Stimulated activated naive CD8-positive, alpha-beta T cell treated with anti-CD3 and anti-CD28 coated beads, Interleukin-15, Interleukin-2, amounts not matched to agents 100 ng/mL and 50 ng/mL, for 24 hours (primary cell): ENCODE data around the gene C1QTNF9.
"Not testable (repeated sequence)": the region's sequence is repeated elsewhere in the genome, so short reads cannot be mapped to it uniquely, and the experiment has no call there.

Source experiments
- H3K27ac Mint-ChIP-seq: one replicate; pipeline ENCODE4 v1.8.0; 2021; ENCODE audit warnings: mild to moderate bottlenecking, mixed read lengths
- H3K27me3 Mint-ChIP-seq: one replicate; pipeline ENCODE4 v1.8.0; 2021; ENCODE audit warnings: mixed read lengths
- H3K36me3 Mint-ChIP-seq: one replicate; pipeline ENCODE4 v1.8.0; 2021; ENCODE audit warnings: low read depth, mixed read lengths
- H3K4me1 Mint-ChIP-seq: one replicate; pipeline ENCODE4 v1.8.0; 2021; ENCODE audit warnings: low read depth, mixed read lengths
- H3K4me3 Mint-ChIP-seq: one replicate; pipeline ENCODE4 v1.8.0; 2021; ENCODE audit warnings: mild to moderate bottlenecking, mixed read lengths
- H3K9me3 Mint-ChIP-seq: one replicate; pipeline ENCODE4 v1.8.0; 2021; ENCODE audit warnings: mixed read lengths

C1QTNF9 gene

GRCh38 chr13:24323036-24323738, 13.8 kb downstream of the C1QTNF9 start:
- Mint-ChIP-seq H3K4me1 (no peaks in the 10 kb centered on the region), H3K9me3 (no peaks in the 10 kb centered on the region), H3K27ac (no peak overlapping the region), H3K27me3 (peaks cover 22% of the 10 kb centered on the region), H3K36me3 (no peaks in the 10 kb centered on the region), H3K4me3 (no peak overlapping the region)

GRCh38 chr13:24323739-24324075, 14.3 kb downstream of the C1QTNF9 start:
- Mint-ChIP-seq H3K9me3 (no peaks in the 10 kb centered on the region), H3K4me3 (no peak overlapping the region), H3K27ac (no peak overlapping the region), H3K36me3 (no peaks in the 10 kb centered on the region), H3K4me1 (no peaks in the 10 kb centered on the region), H3K27me3 (peaks cover 26% of the 10 kb centered on the region)

GRCh38 chr13:24327598-24327997, 18.2 kb downstream of the C1QTNF9 start:
- H3K4me3 Mint-ChIP-seq, H3K27ac Mint-ChIP-seq, H3K36me3 Mint-ChIP-seq, H3K9me3 Mint-ChIP-seq, H3K4me1 Mint-ChIP-seq: not testable (repeated sequence)
- peaks cover 41% of the 10 kb centered on the region for H3K27me3 Mint-ChIP-seq

- Mint-ChIP-seq H3K4me3 (no peak overlapping the region), H3K4me1 (no peaks in the 10 kb centered on the region), H3K36me3 (no peaks in the 10 kb centered on the region), H3K9me3 (no peaks in the 10 kb centered on the region), H3K27me3 (peaks cover 43% of the 10 kb centered on the region), H3K27ac (no peak overlapping the region)
Observed at GRCh38 chr13:24328145-24328544, 18.8 kb downstream of the C1QTNF9 start.

GRCh38 chr13:24338721-24339120, 29.3 kb downstream of the C1QTNF9 start:
- H3K4me3 Mint-ChIP-seq = no peak overlapping the region

GRCh38 chr13:24339937-24340607, 30.7 kb downstream of the C1QTNF9 start:
- H3K27ac Mint-ChIP-seq = no peak overlapping the region
- H3K27me3 Mint-ChIP-seq = peaks cover 5% of the 10 kb centered on the region
- H3K4me3 Mint-ChIP-seq = no peak overlapping the region

More at GRCh38 chr13:24338721-24339120, 29.3 kb downstream of the C1QTNF9 start:
- no peaks in the 10 kb centered on the region for H3K9me3 Mint-ChIP-seq
- no peaks in the 10 kb centered on the region for H3K36me3 Mint-ChIP-seq
- H3K4me1 Mint-ChIP-seq = no peaks in the 10 kb centered on the region
- peaks cover 5% of the 10 kb centered on the region for H3K27me3 Mint-ChIP-seq
- H3K27ac Mint-ChIP-seq = no peak overlapping the region

GRCh38 chr13:24340608-24340955, 31.2 kb downstream of the C1QTNF9 start:
- H3K36me3 Mint-ChIP-seq = no peaks in the 10 kb centered on the region

More at GRCh38 chr13:24339937-24340607, 30.7 kb downstream of the C1QTNF9 start:
- Mint-ChIP-seq H3K36me3 (no peaks in the 10 kb centered on the region), H3K4me1 (no peaks in the 10 kb centered on the region), H3K9me3 (no peaks in the 10 kb centered on the region)

GRCh38 chr13:24341439-24341838, 32.1 kb downstream of the C1QTNF9 start:
- Mint-ChIP-seq H3K27me3 (no peaks in the 10 kb centered on the region), H3K36me3 (no peaks in the 10 kb centered on the region), H3K9me3 (no peaks in the 10 kb centered on the region), H3K27ac (no peak overlapping the region), H3K4me1 (no peaks in the 10 kb centered on the region), H3K4me3 (no peak overlapping the region)

More at GRCh38 chr13:24340608-24340955, 31.2 kb downstream of the C1QTNF9 start:
- H3K4me3 Mint-ChIP-seq = no peak overlapping the region
- no peaks in the 10 kb centered on the region for H3K9me3 Mint-ChIP-seq
- no peaks in the 10 kb centered on the region for H3K4me1 Mint-ChIP-seq
- no peak overlapping the region for H3K27ac Mint-ChIP-seq
- no peaks in the 10 kb centered on the region for H3K27me3 Mint-ChIP-seq

- Mint-ChIP-seq H3K4me3 (no peak overlapping the region), H3K9me3 (no peaks in the 10 kb centered on the region), H3K36me3 (no peaks in the 10 kb centered on the region), H3K4me1 (no peaks in the 10 kb centered on the region), H3K27ac (no peak overlapping the region), H3K27me3 (no peaks in the 10 kb centered on the region)
Observed at GRCh38 chr13:24348385-24348784, 39.0 kb downstream of the C1QTNF9 start.

- Mint-ChIP-seq H3K9me3 (no peaks in the 10 kb centered on the region), H3K4me1 (no peaks in the 10 kb centered on the region), H3K27me3 (no peaks in the 10 kb centered on the region), H3K36me3 (no peaks in the 10 kb centered on the region), H3K4me3 (no peak overlapping the region), H3K27ac (no peak overlapping the region)
Observed at GRCh38 chr13:24348797-24349515, 39.6 kb downstream of the C1QTNF9 start.

GRCh38 chr13:24349778-24350664, 40.6 kb downstream of the C1QTNF9 start:
- H3K9me3 Mint-ChIP-seq, H3K27me3 Mint-ChIP-seq, H3K27ac Mint-ChIP-seq, H3K36me3 Mint-ChIP-seq, H3K4me1 Mint-ChIP-seq, H3K4me3 Mint-ChIP-seq: not testable (repeated sequence)

GRCh38 chr13:24351423-24351822, 42.0 kb downstream of the C1QTNF9 start:
- no peaks in the 10 kb centered on the region for H3K27me3 Mint-ChIP-seq
- H3K4me1 Mint-ChIP-seq = no peaks in the 10 kb centered on the region
- no peak overlapping the region for H3K4me3 Mint-ChIP-seq
- H3K9me3 Mint-ChIP-seq = no peaks in the 10 kb centered on the region
- H3K36me3 Mint-ChIP-seq = no peaks in the 10 kb centered on the region
- no peak overlapping the region for H3K27ac Mint-ChIP-seq

GRCh38 chr13:24353736-24354135, 44.4 kb downstream of the C1QTNF9 start:
- no peaks in the 10 kb centered on the region for H3K9me3 Mint-ChIP-seq
- no peaks in the 10 kb centered on the region for H3K4me1 Mint-ChIP-seq
- H3K4me3 Mint-ChIP-seq = no peak overlapping the region
- no peaks in the 10 kb centered on the region for H3K36me3 Mint-ChIP-seq
- H3K27me3 Mint-ChIP-seq = no peaks in the 10 kb centered on the region
- H3K27ac Mint-ChIP-seq = no peak overlapping the region

GRCh38 chr13:24355103-24355502, 45.7 kb downstream of the C1QTNF9 start:
- no peak overlapping the region for H3K4me3 Mint-ChIP-seq
- H3K27me3 Mint-ChIP-seq = no peaks in the 10 kb centered on the region
- no peaks in the 10 kb centered on the region for H3K4me1 Mint-ChIP-seq
- no peaks in the 10 kb centered on the region for H3K9me3 Mint-ChIP-seq
- H3K27ac Mint-ChIP-seq = no peak overlapping the region
- no peaks in the 10 kb centered on the region for H3K36me3 Mint-ChIP-seq

GRCh38 chr13:24356270-24356669, 46.9 kb downstream of the C1QTNF9 start:
- Mint-ChIP-seq H3K27ac (no peak overlapping the region), H3K9me3 (no peaks in the 10 kb centered on the region), H3K36me3 (no peaks in the 10 kb centered on the region), H3K4me3 (no peak overlapping the region), H3K27me3 (no peaks in the 10 kb centered on the region), H3K4me1 (no peaks in the 10 kb centered on the region)
